T-helper 17 cell (primary cell): ENCODE data around the gene CYP27A1. TPM values are rescaled to one million over a fixed set of nuclear protein-coding genes. Genes with fewer than 3 reads are reported as not detected.
"Not testable (repeated sequence)": the region's sequence is repeated elsewhere in the genome, so short reads cannot be mapped to it uniquely, and the experiment has no call there.

ENCODE experiments used
- ATAC-seq: fragments of 150-1000 bp; cut with Tn5 transposase; 2 replicates; pipeline ENCODE4 v1.10.0; 2021; ENCODE audit warnings: mild to moderate bottlenecking, moderate library complexity
- DNase-seq, 3 donors: peaks; one replicate each; pipeline versions ENCODE4 v3.0.0 to v3.0.0-alpha.2; 2020 to 2021
- H3K9me3 ChIP-seq: one replicate; pipeline ENCODE4 v1.7.0; 2013; ENCODE audit warnings: low read length, mild to moderate bottlenecking; ENCODE audit not compliant: control insufficient read depth, poor library complexity, severe bottlenecking
- H3K27ac Mint-ChIP-seq: one replicate; pipeline ENCODE4 v1.8.0; 2022; ENCODE audit warnings: mild to moderate bottlenecking, moderate library complexity, mixed read lengths
- H3K27me3 Mint-ChIP-seq: one replicate; pipeline ENCODE4 v1.8.0; 2022; ENCODE audit warnings: mixed read lengths
- H3K36me3 Mint-ChIP-seq: one replicate; pipeline ENCODE4 v1.8.0; 2022; ENCODE audit warnings: low read depth, mixed read lengths
- H3K4me1 Mint-ChIP-seq: one replicate; pipeline ENCODE4 v1.8.0; 2022; ENCODE audit warnings: mild to moderate bottlenecking, mixed read lengths
- H3K4me3 Mint-ChIP-seq: one replicate; pipeline ENCODE4 v1.8.0; 2022; ENCODE audit warnings: mild to moderate bottlenecking, moderate library complexity, mixed read lengths
- total RNA-seq, 4 donors: library from RNA in 2 of 4; stranded (reverse) in 2 of 4; gene quantifications; one replicate each; pipeline ENCODE4 v1.2.3 and lab custom pipeline; 2022 to 2026

CYP27A1 gene
- total RNA-seq, 2 donors from 2014 or later, result 0.39 to 0.52 TPM

DNA sequence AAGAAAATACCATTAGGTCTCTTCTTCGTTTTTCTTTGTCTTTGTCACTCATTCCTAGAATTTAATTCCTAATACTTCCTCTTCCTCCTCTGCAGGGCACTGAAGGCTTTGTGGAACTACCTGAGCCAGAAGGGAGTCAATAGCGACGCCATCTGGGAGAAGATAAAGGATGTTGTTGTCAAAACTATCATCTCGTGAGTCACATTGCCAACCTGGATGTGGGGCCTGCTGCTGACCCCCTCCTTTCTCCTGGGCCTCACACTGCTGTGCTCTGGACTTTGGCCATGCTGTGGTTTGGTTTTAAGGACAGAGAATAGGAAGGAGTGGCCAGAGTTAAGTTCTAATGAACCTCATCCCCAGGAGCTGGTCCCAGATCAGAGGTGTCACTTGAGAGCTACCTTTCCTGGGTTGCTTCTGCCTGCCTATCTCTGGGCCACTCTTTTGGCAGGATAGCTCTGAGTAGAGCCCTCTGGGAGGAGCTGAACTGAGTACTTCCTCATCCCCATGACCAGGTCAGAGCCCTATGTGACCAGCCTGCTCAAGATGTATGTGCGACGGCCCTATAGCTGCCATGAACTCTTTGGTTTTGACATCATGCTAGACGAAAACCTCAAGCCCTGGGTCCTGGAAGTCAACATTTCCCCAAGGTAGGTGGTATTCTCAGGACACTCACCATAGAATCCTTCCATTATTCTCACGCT lies 33.1 kb upstream of the CYP27A1 start:
- Mint-ChIP-seq H3K27ac (no peak overlapping the region), H3K36me3 (peaks cover 14% of the 10 kb centered on the region), H3K4me1 (no peaks in the 10 kb centered on the region), H3K4me3 (no peak overlapping the region), H3K27me3 (no peaks in the 10 kb centered on the region)
- DNase-seq (no peak), ATAC-seq (no peak)
- no peaks in the 10 kb centered on the region for H3K9me3 ChIP-seq

DNA sequence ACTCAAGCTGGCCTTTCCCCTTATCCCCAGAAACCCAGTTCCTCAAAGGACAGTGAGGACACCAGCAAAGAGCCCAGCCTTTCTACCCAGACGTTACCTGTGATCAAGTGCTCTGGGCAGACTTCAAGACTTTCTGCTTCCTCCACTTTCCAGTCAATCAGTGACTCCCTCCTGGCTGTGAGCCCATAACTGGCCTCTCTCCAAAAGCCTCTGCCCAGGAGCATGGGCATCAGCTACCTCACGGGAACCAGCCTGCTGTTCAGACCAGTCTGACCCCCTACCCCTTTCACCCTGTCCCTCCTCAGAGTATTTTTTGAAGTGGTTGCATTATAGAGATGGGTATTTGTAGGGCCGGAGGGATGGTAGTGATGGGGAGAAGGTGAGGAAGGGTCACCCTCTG lies 27.7 kb upstream of the CYP27A1 start:
- DNase-seq (no peak), ATAC-seq (no peak)
- no peaks in the 10 kb centered on the region for H3K9me3 ChIP-seq
- no peaks in the 10 kb centered on the region for H3K27me3 Mint-ChIP-seq
- H3K4me3 Mint-ChIP-seq, result no peak overlapping the region
- H3K4me1 Mint-ChIP-seq, result no peaks in the 10 kb centered on the region
- H3K36me3 Mint-ChIP-seq, result peaks cover 16% of the 10 kb centered on the region
- no peak overlapping the region for H3K27ac Mint-ChIP-seq

DNA sequence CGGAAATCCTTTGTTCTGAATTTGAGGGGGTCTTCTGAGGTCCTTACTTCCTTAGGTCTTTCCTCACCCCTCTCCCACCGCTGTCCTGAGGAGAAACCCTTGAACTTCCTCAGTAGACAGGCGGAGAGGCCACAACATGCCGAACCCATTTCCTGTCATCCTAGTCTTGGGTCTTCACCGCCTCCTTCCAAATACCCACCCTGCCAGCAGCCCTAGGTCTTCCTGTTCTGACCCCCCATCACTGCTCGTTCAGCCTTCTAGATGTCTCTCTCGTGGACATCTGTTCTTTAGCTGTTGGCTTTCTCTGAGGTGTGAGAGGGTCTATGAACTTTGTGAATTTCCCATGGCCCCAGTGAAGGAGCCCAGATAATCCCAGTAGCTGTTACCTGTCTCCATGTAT lies 27.2 kb upstream of the CYP27A1 start:
- ATAC-seq, result no peak
- Mint-ChIP-seq H3K4me3 (no peak overlapping the region), H3K27ac (no peak overlapping the region), H3K27me3 (no peaks in the 10 kb centered on the region), H3K4me1 (no peaks in the 10 kb centered on the region), H3K36me3 (peaks cover 16% of the 10 kb centered on the region)
- no peak for DNase-seq
- H3K9me3 ChIP-seq, result no peaks in the 10 kb centered on the region

DNA sequence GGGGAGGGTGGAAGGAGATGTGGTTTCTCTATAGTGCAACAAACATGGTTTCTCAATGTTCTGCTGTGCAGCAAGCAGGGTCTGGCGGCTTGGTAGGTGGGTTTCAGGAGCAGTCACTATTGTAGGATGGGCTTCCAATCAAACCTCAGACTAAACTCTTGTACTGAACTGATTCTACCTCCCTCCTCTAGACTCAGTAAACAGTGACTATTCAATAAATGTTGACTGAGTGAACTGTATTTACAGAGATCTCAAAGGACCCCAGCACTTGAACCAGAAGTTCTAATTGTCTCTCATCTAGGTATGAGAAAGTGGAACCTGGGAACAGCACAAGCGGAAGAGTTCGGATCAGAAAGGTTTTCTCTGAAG lies 26.8 kb upstream of the CYP27A1 start:
- DNase-seq (no peak), ATAC-seq (no peak)
- no peaks in the 10 kb centered on the region for H3K4me1 Mint-ChIP-seq
- peaks cover 16% of the 10 kb centered on the region for H3K36me3 Mint-ChIP-seq
- H3K4me3 Mint-ChIP-seq, result no peak overlapping the region
- no peak overlapping the region for H3K27ac Mint-ChIP-seq
- no peaks in the 10 kb centered on the region for H3K9me3 ChIP-seq
- no peaks in the 10 kb centered on the region for H3K27me3 Mint-ChIP-seq

DNA sequence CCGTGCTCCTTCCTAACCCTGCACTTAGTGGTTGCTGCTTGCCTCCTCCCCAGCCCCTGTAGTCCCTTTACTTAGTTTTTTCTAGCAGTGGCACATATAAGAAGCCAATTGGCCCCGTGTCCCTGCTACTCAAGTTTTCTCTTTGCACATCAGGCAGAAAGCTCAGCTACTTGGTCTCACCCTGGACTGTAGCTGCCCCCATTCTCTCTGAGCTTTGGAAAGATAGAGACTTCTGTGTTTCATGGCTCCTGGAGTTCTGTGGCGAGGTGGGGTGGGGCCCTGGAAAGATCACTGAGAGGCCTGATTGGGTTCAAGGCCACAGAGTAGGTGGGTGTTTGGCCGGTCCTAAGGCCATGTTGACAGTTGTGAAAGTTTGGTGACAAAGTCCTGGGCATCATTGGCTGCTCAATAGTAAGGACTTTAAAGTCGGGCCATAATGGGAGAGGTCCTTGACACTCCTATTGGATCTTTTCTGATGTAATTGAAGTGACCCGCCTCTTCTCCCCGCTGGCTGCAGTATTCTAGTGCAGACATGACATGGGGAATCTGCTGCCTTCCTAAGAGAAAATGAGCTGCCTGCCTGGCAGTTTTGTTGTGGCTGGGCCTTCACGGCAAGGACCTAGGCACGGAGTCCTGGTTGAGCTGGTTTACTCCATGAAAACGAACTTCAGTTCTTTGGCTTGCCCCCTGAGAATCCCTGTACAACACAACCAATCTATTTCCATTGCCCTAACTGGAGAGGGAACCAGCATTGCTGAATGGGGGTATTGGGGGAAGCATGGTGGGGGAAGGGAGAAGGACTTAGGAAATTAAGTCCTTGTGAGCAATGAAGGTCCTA lies 26.2 kb upstream of the CYP27A1 start:
- Mint-ChIP-seq H3K36me3 (peaks cover 12% of the 10 kb centered on the region), H3K27ac (no peak overlapping the region), H3K4me1 (no peaks in the 10 kb centered on the region), H3K4me3 (no peak overlapping the region), H3K27me3 (no peaks in the 10 kb centered on the region)
- no peaks in the 10 kb centered on the region for H3K9me3 ChIP-seq
- ATAC-seq (no peak), DNase-seq (no peak)

DNA sequence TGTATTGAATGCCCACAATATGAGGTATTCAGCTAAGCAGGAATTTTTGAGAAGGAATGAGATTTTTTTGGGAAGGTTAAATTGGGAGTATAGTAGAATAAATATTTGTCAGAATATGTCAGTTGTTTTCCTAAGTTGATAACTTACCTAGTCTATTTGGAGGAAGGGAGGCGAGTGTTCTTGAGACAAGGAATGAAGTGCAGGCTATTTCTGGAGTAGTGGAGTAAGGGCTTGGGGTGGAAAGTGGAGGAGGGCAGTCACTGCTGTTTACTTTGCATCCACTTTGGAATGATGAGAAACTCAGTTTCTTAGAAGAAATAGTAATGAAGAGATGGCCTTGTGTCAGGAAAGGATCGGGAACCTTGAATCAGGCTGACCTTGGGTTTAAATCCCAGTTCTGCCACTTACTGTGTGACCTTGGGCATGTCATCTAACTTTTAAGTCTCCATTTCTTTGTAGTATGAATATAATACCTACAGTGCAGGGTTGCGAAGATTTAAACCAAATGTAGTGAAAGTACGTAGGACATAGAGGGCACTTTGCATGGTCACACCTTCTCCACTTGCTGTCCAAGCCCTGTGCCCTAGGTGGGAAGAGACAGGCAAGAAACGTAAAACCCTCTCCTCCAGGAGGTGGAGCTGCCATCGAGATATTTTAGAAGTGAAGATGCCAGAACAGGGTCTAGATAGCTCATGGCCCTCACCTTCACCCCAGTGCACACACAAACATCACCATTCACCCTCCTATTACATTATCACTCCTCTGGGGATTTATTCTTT lies 25.2 kb upstream of the CYP27A1 start:
- Mint-ChIP-seq H3K36me3 (peaks cover 12% of the 10 kb centered on the region), H3K4me1 (no peaks in the 10 kb centered on the region), H3K4me3 (no peak overlapping the region), H3K27me3 (no peaks in the 10 kb centered on the region), H3K27ac (peak overlapping the region; percentile 34)
- no peaks in the 10 kb centered on the region for H3K9me3 ChIP-seq
- DNase-seq, result no peak
- no peak for ATAC-seq

DNA sequence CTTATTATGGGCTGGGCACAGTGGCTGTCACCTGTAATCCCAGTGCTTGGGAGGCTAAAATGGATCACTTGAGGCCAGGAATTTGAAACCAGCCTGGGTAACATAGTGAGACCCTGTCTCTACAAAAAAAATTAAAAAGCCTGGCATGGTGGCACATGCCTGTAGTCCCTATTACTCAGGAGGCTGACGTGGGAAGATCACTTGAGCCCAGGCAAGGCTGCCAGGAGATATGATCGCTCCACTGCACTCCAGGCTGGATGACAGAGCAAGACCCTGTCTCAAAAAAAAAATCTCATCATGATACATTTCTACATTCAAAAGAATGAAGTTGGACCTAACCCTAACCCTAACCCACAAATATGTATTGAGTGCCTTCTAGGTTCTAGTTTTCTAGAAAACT lies 20.2 kb upstream of the CYP27A1 start:
- no peaks in the 10 kb centered on the region for H3K36me3 Mint-ChIP-seq
- ATAC-seq, result no peak
- no peaks in the 10 kb centered on the region for H3K27me3 Mint-ChIP-seq
- H3K4me3 Mint-ChIP-seq, result no peak overlapping the region
- H3K4me1 Mint-ChIP-seq, result no peaks in the 10 kb centered on the region
- DNase-seq, result no peak
- H3K27ac Mint-ChIP-seq, result no peak overlapping the region
- H3K9me3 ChIP-seq, result no peaks in the 10 kb centered on the region

DNA sequence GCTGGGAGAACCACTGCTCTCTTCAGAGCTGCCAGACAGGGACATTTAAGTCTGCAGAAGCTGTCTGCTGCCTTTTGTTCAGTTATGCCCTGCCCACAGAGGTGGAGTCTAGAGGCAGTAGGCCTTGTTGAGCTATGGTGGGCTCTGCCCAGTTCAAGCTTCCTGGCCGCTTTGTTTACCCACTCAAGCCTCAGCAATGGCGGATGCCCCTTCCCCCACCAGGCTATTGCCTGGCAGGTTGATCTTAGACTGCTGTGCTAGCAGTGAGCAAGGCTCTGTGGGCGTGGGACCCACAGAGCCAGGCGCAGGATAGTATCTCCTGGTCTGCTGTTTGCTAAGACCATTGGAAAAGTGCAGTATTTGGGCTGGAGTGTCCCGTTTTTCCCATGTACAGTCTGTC lies 9.2 kb upstream of the CYP27A1 start:
- not testable (repeated sequence) for H3K4me3 Mint-ChIP-seq, H3K9me3 ChIP-seq, H3K27ac Mint-ChIP-seq, ATAC-seq, H3K27me3 Mint-ChIP-seq, DNase-seq, H3K4me1 Mint-ChIP-seq
- H3K36me3 Mint-ChIP-seq, result peaks cover 11% of the 10 kb centered on the region

DNA sequence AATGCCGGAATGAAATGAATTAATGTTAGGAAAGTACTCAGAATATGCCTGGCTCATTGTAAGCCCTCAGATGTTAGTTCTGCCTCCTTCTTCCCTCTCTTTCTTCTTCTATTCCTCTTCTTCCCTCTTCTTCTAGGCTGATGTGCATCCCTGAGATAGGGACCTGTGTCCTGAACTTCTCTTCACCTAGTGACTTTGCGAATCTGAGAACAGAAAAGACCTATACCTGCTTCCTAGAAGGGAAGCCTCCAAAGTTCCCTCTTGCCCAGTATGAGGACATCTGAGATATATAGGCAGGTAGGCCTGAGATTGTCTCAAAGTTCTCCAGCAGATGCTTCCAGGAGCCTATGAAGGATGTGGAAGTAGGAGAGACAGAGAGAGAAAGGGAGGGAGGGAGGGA lies 8.1 kb upstream of the CYP27A1 start:
- Mint-ChIP-seq H3K27ac (no peak overlapping the region), H3K27me3 (peaks cover 5% of the 10 kb centered on the region), H3K36me3 (peaks cover 12% of the 10 kb centered on the region), H3K4me3 (no peak overlapping the region), H3K4me1 (no peaks in the 10 kb centered on the region)
- H3K9me3 ChIP-seq, result no peaks in the 10 kb centered on the region
- ATAC-seq (no peak), DNase-seq (no peak)

DNA sequence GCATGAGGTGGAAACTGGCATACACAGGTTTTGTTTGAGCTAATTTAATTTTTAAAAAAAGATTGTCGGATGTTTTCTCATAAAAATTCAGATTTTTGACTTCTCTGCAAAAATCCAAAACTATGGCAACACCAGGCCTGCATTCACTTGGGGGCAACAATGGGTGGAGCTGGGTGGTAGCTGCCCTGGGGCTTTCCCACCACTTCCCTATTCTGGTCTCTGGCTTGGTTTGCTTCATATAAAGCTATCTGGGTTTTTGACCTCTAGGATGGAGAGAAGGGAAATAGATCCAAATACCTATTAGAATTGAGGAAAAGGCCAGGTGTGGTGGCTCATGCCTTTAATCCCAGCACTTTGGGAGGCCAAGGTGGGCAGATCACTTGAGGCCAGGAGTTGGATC lies 5.5 kb upstream of the CYP27A1 start:
- Mint-ChIP-seq H3K36me3 (peaks cover 8% of the 10 kb centered on the region), H3K27ac (no peak overlapping the region), H3K27me3 (peaks cover 31% of the 10 kb centered on the region), H3K4me3 (no peak overlapping the region), H3K4me1 (peaks cover 6% of the 10 kb centered on the region)
- no peak for ATAC-seq
- no peaks in the 10 kb centered on the region for H3K9me3 ChIP-seq
- no peak for DNase-seq

DNA sequence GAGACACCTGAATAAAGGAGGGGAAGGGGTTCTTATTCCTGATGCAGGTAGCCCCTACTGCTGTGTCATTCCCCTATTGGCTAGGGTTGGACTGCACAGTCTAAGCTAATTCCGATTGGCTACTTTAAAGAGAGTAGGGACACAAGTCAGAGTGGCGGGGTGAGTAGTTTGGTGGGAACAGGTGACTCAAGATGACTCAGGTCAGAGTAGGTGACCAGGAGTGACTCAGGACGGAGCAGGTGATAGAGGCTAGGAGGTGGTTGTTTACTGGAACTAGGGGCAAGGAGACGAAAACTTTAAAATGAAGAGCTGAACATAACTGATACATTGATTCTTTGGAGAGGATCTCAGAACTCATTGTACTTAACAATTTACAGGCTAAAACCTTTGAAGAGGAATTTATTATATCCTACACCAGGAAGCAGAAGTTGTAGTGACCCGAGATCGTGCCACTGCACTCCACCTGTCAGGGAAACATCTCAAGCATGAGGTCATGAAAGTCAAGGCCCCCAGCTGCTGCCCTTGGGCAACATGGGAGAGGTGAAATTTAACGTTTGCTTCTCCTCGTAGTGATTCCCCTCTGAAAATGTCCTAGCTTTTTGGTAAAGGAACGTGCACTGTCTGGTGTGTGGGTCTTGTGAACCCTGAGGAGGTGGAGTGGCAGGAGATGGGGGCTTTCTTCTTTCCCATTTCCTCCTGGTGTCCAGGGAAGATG lies 4.5 kb upstream of the CYP27A1 start:
- Mint-ChIP-seq H3K4me1 (peaks cover 6% of the 10 kb centered on the region), H3K36me3 (peaks cover 11% of the 10 kb centered on the region), H3K4me3 (no peak overlapping the region), H3K27ac (no peak overlapping the region), H3K27me3 (peaks cover 37% of the 10 kb centered on the region)
- DNase-seq (no peak), ATAC-seq (no peak)
- H3K9me3 ChIP-seq, result no peaks in the 10 kb centered on the region

DNA sequence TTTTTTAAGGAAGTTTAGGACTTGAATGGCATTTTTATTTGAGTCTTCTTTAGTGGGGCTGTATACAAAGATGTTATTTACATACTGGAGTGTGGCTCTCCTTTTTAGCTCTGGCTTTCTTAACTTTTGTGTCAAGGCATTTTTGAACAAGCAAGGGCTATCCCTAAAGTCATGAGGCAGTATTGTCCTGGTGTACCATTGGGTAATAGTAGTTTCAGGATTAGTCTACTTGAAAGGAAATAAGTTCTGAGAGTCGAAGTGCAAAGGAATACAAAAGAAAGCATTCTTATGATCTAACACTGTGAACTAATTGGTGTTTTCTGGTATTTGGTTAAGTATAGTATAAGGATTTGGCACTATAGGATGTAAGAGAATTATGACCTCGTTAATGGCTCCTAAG lies 1.9 kb upstream of the CYP27A1 start:
- Mint-ChIP-seq H3K27me3 (peaks cover 52% of the 10 kb centered on the region), H3K4me1 (peaks cover 6% of the 10 kb centered on the region), H3K36me3 (peaks cover 16% of the 10 kb centered on the region), H3K4me3 (no peak overlapping the region), H3K27ac (no peak overlapping the region)
- DNase-seq, result no peak
- H3K9me3 ChIP-seq, result no peaks in the 10 kb centered on the region
- no peak for ATAC-seq
